ENCODE measurements around the gene REM2.

REM2 gene

GRCh38 chr14:22883173-22883976, at the start of gene REM2:
Gene REM2, plus strand, starts transcription at chr14:22883222. Its CDS starts 66 bp downstream, at chr14:22883288.
- in situ Hi-C loops (cut with MboI; ENCODE audit: low pct_unique_long_range_greater_than_20kb, low sequenced_read_pairs, unreplicated experiment), result no loop called here
- DNase-seq (ENCODE audit: low spot score), result no peak
- no peak for TF ChIP-seq CTCF (IDR thresholded peaks at IDR 0.05; ENCODE audit: extremely low read depth, insufficient read depth, missing control alignments)

GRCh38 chr14:22835505-22835904, 47.5 kb upstream of the REM2 start:
- in situ Hi-C loops (cut with MboI; ENCODE audit: low pct_unique_long_range_greater_than_20kb, low sequenced_read_pairs, unreplicated experiment), result no loop called here

GRCh38 chr14:22836301-22837113, 46.5 kb upstream of the REM2 start, which contains the start of gene MMP14:
Gene MMP14, plus strand, starts transcription at chr14:22836585. Its CDS starts 233 bp downstream, at chr14:22836818.
- peak; percentile 4 for TF ChIP-seq CTCF (IDR thresholded peaks at IDR 0.05; ENCODE audit: extremely low read depth, insufficient read depth, missing control alignments)
- in situ Hi-C loops (cut with MboI; ENCODE audit: low pct_unique_long_range_greater_than_20kb, low sequenced_read_pairs, unreplicated experiment), result no loop called here
- peak; percentile 41 for DNase-seq (ENCODE audit: low spot score)

More at GRCh38 chr14:22835505-22835904, 47.5 kb upstream of the REM2 start:
- DNase-seq (ENCODE audit: low spot score), result no peak
- TF ChIP-seq CTCF (IDR thresholded peaks at IDR 0.05; ENCODE audit: extremely low read depth, insufficient read depth, missing control alignments), result no peak

GRCh38 chr14:22837114-22837749, 45.8 kb upstream of the REM2 start:
- peak; percentile 61 for DNase-seq (ENCODE audit: low spot score)
- no peak for TF ChIP-seq CTCF (IDR thresholded peaks at IDR 0.05; ENCODE audit: extremely low read depth, insufficient read depth, missing control alignments)
- in situ Hi-C loops (cut with MboI; ENCODE audit: low pct_unique_long_range_greater_than_20kb, low sequenced_read_pairs, unreplicated experiment), result no loop called here

GRCh38 chr14:22837750-22838538, 45.1 kb upstream of the REM2 start:
- TF ChIP-seq CTCF (IDR thresholded peaks at IDR 0.05; ENCODE audit: extremely low read depth, insufficient read depth, missing control alignments), result no peak
- in situ Hi-C loops (cut with MboI; ENCODE audit: low pct_unique_long_range_greater_than_20kb, low sequenced_read_pairs, unreplicated experiment), result no loop called here
- DNase-seq (ENCODE audit: low spot score), result peak; percentile 34
